ENCODE measurements around the gene LANCL1.
"Not testable (repeated sequence)": the region's sequence is repeated elsewhere in the genome, so short reads cannot be mapped to it uniquely, and the experiment has no call there.

Gene LANCL1

GRCh38 chr2:210443527-210443926 lies 33.0 kb downstream of the LANCL1 start:
- H3K27ac ChIP-seq (ENCODE audit: low read depth in 2 of 2, low read length in 2 of 2), result no peak overlapping the region

GRCh38 chr2:210442878-210443277 lies 33.7 kb downstream of the LANCL1 start:
- H3K9me3 ChIP-seq (ENCODE audit: control insufficient read depth in 2 of 2, low read length in 2 of 2), result no peaks in the 10 kb centered on the region
- H3K27ac ChIP-seq (ENCODE audit: low read depth in 2 of 2, low read length in 2 of 2), result no peak overlapping the region
- peaks cover 0 to 13% of the 10 kb centered on the region in 2 donors for H3K36me3 ChIP-seq (ENCODE audit: control insufficient read depth in 2 of 2, insufficient read depth in 2 of 2, low read length in 2 of 2)
- H3K4me3 ChIP-seq (ENCODE audit: low read length in 2 of 2), result no peak overlapping the region
- H3K27me3 ChIP-seq (ENCODE audit: control insufficient read depth in 2 of 2, insufficient read depth in 2 of 2, low read length in 2 of 2), result no peaks in the 10 kb centered on the region
- H3K4me1 ChIP-seq (ENCODE audit: control insufficient read depth in 2 of 2, insufficient read depth in 2 of 2, low read length in 2 of 2), result peaks cover 0 to 4% of the 10 kb centered on the region in 2 donors
- H3K9ac ChIP-seq (ENCODE audit: low read depth in 1 of 2, low read length in 2 of 2), result no peak overlapping the region

More at GRCh38 chr2:210443527-210443926, 33.0 kb downstream of the LANCL1 start:
- H3K36me3 ChIP-seq (ENCODE audit: control insufficient read depth in 2 of 2, insufficient read depth in 2 of 2, low read length in 2 of 2), result peaks cover 0 to 13% of the 10 kb centered on the region in 2 donors
- H3K4me1 ChIP-seq (ENCODE audit: control insufficient read depth in 2 of 2, insufficient read depth in 2 of 2, low read length in 2 of 2), result peaks cover 0 to 4% of the 10 kb centered on the region in 2 donors
- no peaks in the 10 kb centered on the region for H3K9me3 ChIP-seq (ENCODE audit: control insufficient read depth in 2 of 2, low read length in 2 of 2)
- no peak overlapping the region for H3K4me3 ChIP-seq (ENCODE audit: low read length in 2 of 2)
- no peaks in the 10 kb centered on the region for H3K27me3 ChIP-seq (ENCODE audit: control insufficient read depth in 2 of 2, insufficient read depth in 2 of 2, low read length in 2 of 2)
- no peak overlapping the region for H3K9ac ChIP-seq (ENCODE audit: low read depth in 1 of 2, low read length in 2 of 2)

- peaks cover 0 to 4% of the 10 kb centered on the region in 2 donors for H3K4me1 ChIP-seq (ENCODE audit: control insufficient read depth in 2 of 2, insufficient read depth in 2 of 2, low read length in 2 of 2)
- no peaks in the 10 kb centered on the region for H3K27me3 ChIP-seq (ENCODE audit: control insufficient read depth in 2 of 2, insufficient read depth in 2 of 2, low read length in 2 of 2)
- H3K9ac ChIP-seq (ENCODE audit: low read depth in 1 of 2, low read length in 2 of 2), result no peak overlapping the region
- no peaks in the 10 kb centered on the region for H3K9me3 ChIP-seq (ENCODE audit: control insufficient read depth in 2 of 2, low read length in 2 of 2)
- H3K36me3 ChIP-seq (ENCODE audit: control insufficient read depth in 2 of 2, insufficient read depth in 2 of 2, low read length in 2 of 2), result peaks cover 0 to 13% of the 10 kb centered on the region in 2 donors
- H3K27ac ChIP-seq (ENCODE audit: low read depth in 2 of 2, low read length in 2 of 2), result no peak overlapping the region
- no peak overlapping the region for H3K4me3 ChIP-seq (ENCODE audit: low read length in 2 of 2)
Measured at GRCh38 chr2:210442457-210442856, 34.1 kb downstream of the LANCL1 start.

GRCh38 chr2:210440206-210440605 lies 36.4 kb downstream of the LANCL1 start:
- Histone ChIP-seq H3K27ac (ENCODE audit: low read depth in 2 of 2, low read length in 2 of 2) (no peak overlapping the region), H3K36me3 (ENCODE audit: control insufficient read depth in 2 of 2, insufficient read depth in 2 of 2, low read length in 2 of 2) (peaks cover 12 to 23% of the 10 kb centered on the region in 2 donors), H3K4me3 (ENCODE audit: low read length in 2 of 2) (no peak overlapping the region), H3K9me3 (ENCODE audit: control insufficient read depth in 2 of 2, low read length in 2 of 2) (no peaks in the 10 kb centered on the region), H3K9ac (ENCODE audit: low read depth in 1 of 2, low read length in 2 of 2) (no peak overlapping the region), H3K4me1 (ENCODE audit: control insufficient read depth in 2 of 2, insufficient read depth in 2 of 2, low read length in 2 of 2) (peaks cover 0 to 4% of the 10 kb centered on the region in 2 donors), H3K27me3 (ENCODE audit: control insufficient read depth in 2 of 2, insufficient read depth in 2 of 2, low read length in 2 of 2) (no peaks in the 10 kb centered on the region)

- H3K36me3 ChIP-seq (ENCODE audit: control insufficient read depth in 2 of 2, insufficient read depth in 2 of 2, low read length in 2 of 2), result peaks cover 31 to 44% of the 10 kb centered on the region in 2 donors
- no peak overlapping the region for H3K9ac ChIP-seq (ENCODE audit: low read depth in 1 of 2, low read length in 2 of 2)
- H3K9me3 ChIP-seq (ENCODE audit: control insufficient read depth in 2 of 2, low read length in 2 of 2), result no peaks in the 10 kb centered on the region
- H3K27ac ChIP-seq (ENCODE audit: low read depth in 2 of 2, low read length in 2 of 2), result no peak overlapping the region
- H3K4me3 ChIP-seq (ENCODE audit: low read length in 2 of 2), result no peak overlapping the region
- peaks cover 0 to under 1% of the 10 kb centered on the region in 2 donors for H3K4me1 ChIP-seq (ENCODE audit: control insufficient read depth in 2 of 2, insufficient read depth in 2 of 2, low read length in 2 of 2)
- H3K27me3 ChIP-seq (ENCODE audit: control insufficient read depth in 2 of 2, insufficient read depth in 2 of 2, low read length in 2 of 2), result no peaks in the 10 kb centered on the region
Measured at GRCh38 chr2:210435439-210435838, 41.1 kb downstream of the LANCL1 start.

- Histone ChIP-seq H3K27ac (ENCODE audit: low read depth in 2 of 2, low read length in 2 of 2) (no peak overlapping the region), H3K9ac (ENCODE audit: low read depth in 1 of 2, low read length in 2 of 2) (no peak overlapping the region), H3K36me3 (ENCODE audit: control insufficient read depth in 2 of 2, insufficient read depth in 2 of 2, low read length in 2 of 2) (peaks cover 31 to 33% of the 10 kb centered on the region in 2 donors), H3K4me1 (ENCODE audit: control insufficient read depth in 2 of 2, insufficient read depth in 2 of 2, low read length in 2 of 2) (no peaks in the 10 kb centered on the region), H3K4me3 (ENCODE audit: low read length in 2 of 2) (no peak overlapping the region), H3K27me3 (ENCODE audit: control insufficient read depth in 2 of 2, insufficient read depth in 2 of 2, low read length in 2 of 2) (no peaks in the 10 kb centered on the region), H3K9me3 (ENCODE audit: control insufficient read depth in 2 of 2, low read length in 2 of 2) (peaks cover 1 to 3% of the 10 kb centered on the region in 2 donors)
Measured at GRCh38 chr2:210432633-210433032, 43.9 kb downstream of the LANCL1 start.

- Histone ChIP-seq H3K9ac (ENCODE audit: low read depth in 1 of 2, low read length in 2 of 2) (no peak overlapping the region), H3K36me3 (ENCODE audit: control insufficient read depth in 2 of 2, insufficient read depth in 2 of 2, low read length in 2 of 2) (peaks cover 13 to 18% of the 10 kb centered on the region in 2 donors), H3K4me3 (ENCODE audit: low read length in 2 of 2) (no peak overlapping the region), H3K9me3 (ENCODE audit: control insufficient read depth in 2 of 2, low read length in 2 of 2) (peaks cover 4 to 6% of the 10 kb centered on the region in 2 donors), H3K4me1 (ENCODE audit: control insufficient read depth in 2 of 2, insufficient read depth in 2 of 2, low read length in 2 of 2) (no peaks in the 10 kb centered on the region), H3K27ac (ENCODE audit: low read depth in 2 of 2, low read length in 2 of 2) (no peak overlapping the region), H3K27me3 (ENCODE audit: control insufficient read depth in 2 of 2, insufficient read depth in 2 of 2, low read length in 2 of 2) (no peaks in the 10 kb centered on the region)
Measured at GRCh38 chr2:210429403-210430137, 47.0 kb downstream of the LANCL1 start.

GRCh38 chr2:210428393-210429179 lies 48.0 kb downstream of the LANCL1 start:
- Histone ChIP-seq H3K36me3 (ENCODE audit: control insufficient read depth in 2 of 2, insufficient read depth in 2 of 2, low read length in 2 of 2) (peaks cover 7 to 11% of the 10 kb centered on the region in 2 donors), H3K9me3 (ENCODE audit: control insufficient read depth in 2 of 2, low read length in 2 of 2) (peaks cover 4 to 6% of the 10 kb centered on the region in 2 donors), H3K27me3 (ENCODE audit: control insufficient read depth in 2 of 2, insufficient read depth in 2 of 2, low read length in 2 of 2) (no peaks in the 10 kb centered on the region), H3K9ac (ENCODE audit: low read depth in 1 of 2, low read length in 2 of 2) (no peak overlapping the region), H3K4me1 (ENCODE audit: control insufficient read depth in 2 of 2, insufficient read depth in 2 of 2, low read length in 2 of 2) (no peaks in the 10 kb centered on the region), H3K4me3 (ENCODE audit: low read length in 2 of 2) (no peak overlapping the region), H3K27ac (ENCODE audit: low read depth in 2 of 2, low read length in 2 of 2) (no peak overlapping the region)

GRCh38 chr2:210427309-210427708 lies 49.2 kb downstream of the LANCL1 start:
- not testable (repeated sequence) for H3K4me3 ChIP-seq (ENCODE audit: low read length in 2 of 2); H3K36me3 ChIP-seq (ENCODE audit: control insufficient read depth in 2 of 2, insufficient read depth in 2 of 2, low read length in 2 of 2); H3K9ac ChIP-seq (ENCODE audit: low read depth in 1 of 2, low read length in 2 of 2); H3K4me1 ChIP-seq (ENCODE audit: control insufficient read depth in 2 of 2, insufficient read depth in 2 of 2, low read length in 2 of 2); H3K27me3 ChIP-seq (ENCODE audit: control insufficient read depth in 2 of 2, insufficient read depth in 2 of 2, low read length in 2 of 2); H3K9me3 ChIP-seq (ENCODE audit: control insufficient read depth in 2 of 2, low read length in 2 of 2); H3K27ac ChIP-seq (ENCODE audit: low read depth in 2 of 2, low read length in 2 of 2)

- H3K9me3 ChIP-seq (ENCODE audit: control insufficient read depth in 2 of 2, low read length in 2 of 2), result peaks cover under 1 to 2% of the 10 kb centered on the region in 2 donors
- H3K27ac ChIP-seq (ENCODE audit: low read depth in 2 of 2, low read length in 2 of 2), result no peak overlapping the region
- no peak overlapping the region for H3K9ac ChIP-seq (ENCODE audit: low read depth in 1 of 2, low read length in 2 of 2)
- no peaks in the 10 kb centered on the region for H3K4me1 ChIP-seq (ENCODE audit: control insufficient read depth in 2 of 2, insufficient read depth in 2 of 2, low read length in 2 of 2)
- H3K36me3 ChIP-seq (ENCODE audit: control insufficient read depth in 2 of 2, insufficient read depth in 2 of 2, low read length in 2 of 2), result no peaks in the 10 kb centered on the region
- H3K27me3 ChIP-seq (ENCODE audit: control insufficient read depth in 2 of 2, insufficient read depth in 2 of 2, low read length in 2 of 2), result no peaks in the 10 kb centered on the region
- no peak overlapping the region for H3K4me3 ChIP-seq (ENCODE audit: low read length in 2 of 2)
Measured at GRCh38 chr2:210422366-210422765, 54.2 kb downstream of the LANCL1 start.

All from mucosa of rectum (tissue), 2 donors.